GM23248 (cell line): ENCODE results near the gene AFDN. TPM values are rescaled to one million over a fixed set of nuclear protein-coding genes. Genes with fewer than 3 reads are reported as not detected.

Experiments
- DNase-seq: peaks from one replicate; pipeline ENCODE4 v3.0.0-alpha.2; 2015
- H2AFZ ChIP-seq: fragments of 200-600 bp; sonication (generic); 2 replicates; pipeline ENCODE4 v1.6.1; 2016; ENCODE audit warnings: antibody characterized with exemption
- H3F3A ChIP-seq: fragments of 200-600 bp; sonication (generic); 2 replicates; pipeline ENCODE4 v1.6.1; 2016; ENCODE audit warnings: mild to moderate bottlenecking, antibody characterized with exemption, mixed run types; ENCODE audit not compliant: insufficient read depth
- H3K27ac ChIP-seq: fragments of 200-600 bp; sonication (generic); 2 replicates; pipeline ENCODE4 v1.5.1; 2016; ENCODE audit warnings: mild to moderate bottlenecking
- H3K27me3 ChIP-seq: fragments of 200-600 bp; sonication (generic); replicated peaks from 2 replicates; pipeline ENCODE4 v1.6.1; 2016; ENCODE audit warnings: mild to moderate bottlenecking; ENCODE audit not compliant: insufficient read depth
- H3K36me3 ChIP-seq: fragments of 200-600 bp; sonication (generic); 2 replicates; pipeline ENCODE4 v1.6.1; 2016; ENCODE audit warnings: low read depth, mild to moderate bottlenecking
- H3K4me1 ChIP-seq: fragments of 200-600 bp; sonication (generic); 2 replicates; pipeline ENCODE4 v1.6.1; 2016; ENCODE audit warnings: mild to moderate bottlenecking; ENCODE audit not compliant: insufficient read depth
- H3K4me2 ChIP-seq: fragments of 200-600 bp; sonication (generic); one replicate; pipeline ENCODE4 v1.6.1; 2016; ENCODE audit warnings: mild to moderate bottlenecking; ENCODE audit not compliant: unreplicated experiment
- H3K4me3 ChIP-seq: fragments of 200-600 bp; sonication (generic); 2 replicates; pipeline ENCODE4 v1.5.1; 2016; ENCODE audit warnings: mild to moderate bottlenecking
- H3K79me2 ChIP-seq: fragments of 200-600 bp; sonication (generic); 2 replicates; pipeline ENCODE4 v1.6.1; 2016; ENCODE audit warnings: mild to moderate bottlenecking; ENCODE audit not compliant: insufficient read depth
- H3K9ac ChIP-seq: fragments of 200-600 bp; sonication (generic); 2 replicates; pipeline ENCODE4 v1.6.1; 2016; ENCODE audit warnings: mild to moderate bottlenecking
- H3K9me2 ChIP-seq: fragments of 200-600 bp; sonication (generic); 2 replicates; pipeline ENCODE4 v1.6.1; 2016; ENCODE audit warnings: mixed run types, mild to moderate bottlenecking, moderate library complexity; ENCODE audit not compliant: insufficient read depth
- H3K9me3 ChIP-seq: fragments of 200-600 bp; sonication (generic); one replicate; pipeline ENCODE4 v1.6.1; 2017; ENCODE audit warnings: low read depth
- H4K20me1 ChIP-seq: fragments of 200-600 bp; sonication (generic); 2 replicates; pipeline ENCODE4 v1.6.0; 2016; ENCODE audit not compliant: insufficient read depth
- EZH2 ChIP-seq: fragments of 200-600 bp; sonication (generic); IDR thresholded peaks from 2 replicates; pipeline ENCODE4 v1.6.1; 2018; ENCODE audit warnings: antibody characterized with exemption, mild to moderate bottlenecking; ENCODE audit not compliant: insufficient read depth, poor library complexity, severe bottlenecking
- EZH2phosphoT487 ChIP-seq: fragments of 200-600 bp; sonication (generic); IDR thresholded peaks from 2 replicates; pipeline ENCODE4 v1.6.1; 2018; ENCODE audit warnings: antibody characterized with exemption, moderate library complexity, mild to moderate bottlenecking, low read depth; ENCODE audit not compliant: insufficient read depth
- WGBS, 2 experiments: methylation state at CpG; one replicate each; pipeline ENCODE4 v1.1.6; 2015 to 2017; ENCODE audit warnings: low lambda C conversion rate in 2 of 2, low coverage in 1 of 2; ENCODE audit errors: missing lambda C conversion rate in 2 of 2; 5-methylcytosine and 5-hydroxymethylcytosine counted together
- in situ Hi-C: fragments of 300-500 bp; cut with MboI; formaldehyde crosslinking; loops from 2 replicates; pipeline ENCODE4 v1.15.0; 2020
- polyA plus RNA-seq: library from polyadenylated mRNA; unstranded; fragments of >200 nt; fragmentation: Nextera tagmentation; extraction: Ambion mirVana; gene quantifications from 2 replicates; pipeline ENCODE4 v1.2.1, GENCODE V29; 2016
- total RNA-seq: library from RNA; depleted of rRNA; stranded (reverse); fragments of >200 nt; shearing (Covaris generic); gene quantifications from 2 replicates; pipeline ENCODE4 v1.2.3, GENCODE V29; 2014; rRNA removed

Gene AFDN
- total and polyA plus RNA-seq, 2 experiments from 2014 or later = 4.5 to 13.8 TPM

DNA sequence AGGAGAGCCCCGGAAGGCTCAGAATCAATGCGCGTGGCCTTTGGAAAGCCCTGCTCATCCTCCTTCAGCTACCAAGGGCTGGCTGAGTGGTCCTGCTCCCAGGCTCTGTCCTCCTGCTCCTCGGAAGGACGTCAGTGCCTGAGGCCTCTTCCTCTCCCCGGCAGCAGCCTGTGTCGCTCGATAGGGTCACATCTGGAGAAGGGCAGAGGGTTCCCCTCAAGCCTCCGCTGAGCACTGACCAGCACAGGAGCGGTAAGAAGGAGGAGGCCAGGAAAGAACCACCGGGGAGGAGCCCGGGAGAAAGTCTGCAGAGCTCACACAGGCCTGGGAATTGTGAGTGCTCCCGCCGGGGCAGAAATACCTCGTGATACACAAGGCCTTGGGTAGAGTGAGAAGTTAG is 192.0 kb downstream of the AFDN start:
- TF ChIP-seq EZH2phosphoT487 (no peak), EZH2 (no peak)
- Histone ChIP-seq H4K20me1 (no peaks in the 10 kb centered on the region), H3F3A (no peaks in the 10 kb centered on the region), H3K4me3 (no peak overlapping the region), H3K9ac (no peak overlapping the region), H3K79me2 (no peaks in the 10 kb centered on the region), H3K9me3 (no peaks in the 10 kb centered on the region), H3K4me2 (no peak overlapping the region), H3K36me3 (no peaks in the 10 kb centered on the region), H3K4me1 (no peaks in the 10 kb centered on the region), H3K9me2 (no peaks in the 10 kb centered on the region), H3K27me3 (peaks cover 27% of the 10 kb centered on the region), H3K27ac (no peak overlapping the region), H2AFZ (no peak overlapping the region)
- WGBS, 2 experiments = 68 to 69% methylated on average over 13 to 15 of the region's 15 CpGs
- in situ Hi-C loops = no loop called here
- no peak for DNase-seq

GRCh38 chr6:168020242-168020641 is 193.5 kb downstream of the AFDN start:
- TF ChIP-seq EZH2 (no peak), EZH2phosphoT487 (no peak)
- no peak overlapping the region for H3K4me3 ChIP-seq
- no peak overlapping the region for H3K27ac ChIP-seq
- H3K27me3 ChIP-seq = peaks cover 16% of the 10 kb centered on the region
- no peaks in the 10 kb centered on the region for H3K9me2 ChIP-seq
- no peak overlapping the region for H2AFZ ChIP-seq
- H4K20me1 ChIP-seq = no peaks in the 10 kb centered on the region
- H3K9ac ChIP-seq = no peak overlapping the region
- H3F3A ChIP-seq = no peaks in the 10 kb centered on the region
- H3K4me2 ChIP-seq = no peak overlapping the region
- H3K4me1 ChIP-seq = no peaks in the 10 kb centered on the region
- no peak for DNase-seq
- 66 to 67% methylated on average over 8 of the region's 8 CpGs for WGBS, 2 experiments
- in situ Hi-C loops = no loop called here
- H3K36me3 ChIP-seq = no peaks in the 10 kb centered on the region
- no peaks in the 10 kb centered on the region for H3K79me2 ChIP-seq
- H3K9me3 ChIP-seq = no peaks in the 10 kb centered on the region

GRCh38 chr6:168021581-168021980 is 194.9 kb downstream of the AFDN start:
- H3K36me3 ChIP-seq = no peaks in the 10 kb centered on the region
- no peak overlapping the region for H3K9ac ChIP-seq
- no peak overlapping the region for H3K4me3 ChIP-seq
- peaks cover 12% of the 10 kb centered on the region; the same call in 1 of the 2 replicates for H3K27me3 ChIP-seq
- no peaks in the 10 kb centered on the region for H4K20me1 ChIP-seq
- in situ Hi-C loops = no loop called here
- H3K27ac ChIP-seq = no peak overlapping the region
- H3K79me2 ChIP-seq = no peaks in the 10 kb centered on the region
- no peaks in the 10 kb centered on the region for H3K9me2 ChIP-seq
- 56 to 58% methylated on average over 5 of the region's 5 CpGs for WGBS, 2 experiments
- DNase-seq = no peak
- no peak overlapping the region for H2AFZ ChIP-seq
- no peaks in the 10 kb centered on the region for H3F3A ChIP-seq
- no peak for TF ChIP-seq EZH2
- TF ChIP-seq EZH2phosphoT487 = no peak
- no peak overlapping the region for H3K4me2 ChIP-seq
- H3K9me3 ChIP-seq = no peaks in the 10 kb centered on the region
- no peaks in the 10 kb centered on the region for H3K4me1 ChIP-seq

Other genes starting within 250 kb of the AFDN start
- not detected in 2 replicates for gene KIF25, start 170.8 kb downstream of the AFDN start, total RNA-seq
- not detected in 2 replicates for gene KIF25, start 170.8 kb downstream of the AFDN start, polyA plus RNA-seq